Kidney (tissue), 14 donors: Measurements from ENCODE around the gene BBS2. TPM values are rescaled to one million over a fixed set of nuclear protein-coding genes. Genes with fewer than 3 reads are reported as not detected.

ENCODE experiments used
- DNase-seq, 5 donors: peaks; one replicate each; pipeline ENCODE4 v3.0.0-alpha.2; 2013 to 2020
- FAIRE-seq: peaks from 2 replicates; lab custom pipeline; 2012; peaks lifted over from hg19 to GRCh38; lab: Jason Lieb, UNC
- H3K27ac ChIP-seq, 2 donors: one replicate each; pipeline ENCODE4 v1.7.0; 2013; ENCODE audit warnings: low read depth in 2 of 2, low read length in 2 of 2, inconsistent platforms in 1 of 2
- H3K27me3 ChIP-seq: one replicate; pipeline ENCODE4 v1.7.1; 2013; ENCODE audit warnings: low read length, inconsistent platforms; ENCODE audit not compliant: control insufficient read depth, insufficient read depth
- H3K36me3 ChIP-seq, 3 donors: one replicate each; pipeline versions ENCODE4 v1.7.0 to v1.7.1; 2013; ENCODE audit warnings: low read length in 3 of 3, control low read depth in 1 of 3, inconsistent platforms in 1 of 3; ENCODE audit not compliant: insufficient read depth in 3 of 3, control insufficient read depth in 2 of 3
- H3K4me1 ChIP-seq, 3 donors: one replicate each; pipeline versions ENCODE4 v1.7.0 to v1.7.1; 2013; ENCODE audit warnings: low read length in 3 of 3, inconsistent platforms in 1 of 3, low read depth in 1 of 3; ENCODE audit not compliant: control insufficient read depth in 2 of 3, insufficient read depth in 2 of 3
- H3K4me3 ChIP-seq, 3 donors: one replicate each; pipeline versions ENCODE4 v1.7.0 to v1.8.1; 2013; ENCODE audit warnings: low read length in 3 of 3, control low read depth in 1 of 3, inconsistent platforms in 1 of 3
- H3K9ac ChIP-seq, 3 donors: one replicate each; pipeline versions ENCODE4 v1.7.0 to v1.7.1; 2013; ENCODE audit warnings: low read length in 3 of 3, control low read depth in 1 of 3, inconsistent platforms in 1 of 3
- H3K9me3 ChIP-seq, 3 donors: one replicate each; pipeline versions ENCODE4 v1.7.0 to v1.7.1; 2013; ENCODE audit warnings: low read length in 3 of 3, control low read depth in 1 of 3, inconsistent platforms in 1 of 3; ENCODE audit not compliant: control insufficient read depth in 2 of 3, insufficient read depth in 1 of 3
- CTCF ChIP-seq: IDR thresholded peaks from 3 replicates; pipeline ENCODE4 v1.5.1; 2012; ENCODE audit warnings: mild to moderate bottlenecking, moderate library complexity, borderline replicate concordance; ENCODE audit not compliant: insufficient read depth; ENCODE audit errors: extremely low read depth
- intact Hi-C: fragments of 100-400 bp; cut with DNase I; formaldehyde crosslinking; loops from one replicate; pipeline ENCODE4 v1.11.1; 2022
- polyA plus RNA-seq: library from polyadenylated mRNA; stranded (reverse); fragments of 350-450 nt; fragmentation: Illumina TruSeq; extraction: RNeasy Lipid Tissue Mini Kit (QIAGEN cat#74804); gene quantifications from one replicate; pipeline ENCODE4 v1.2.3, GENCODE V29; 2014; ENCODE audit warnings: low read depth, low replicate concordance; ENCODE audit not compliant: insufficient read depth
- total RNA-seq: library from RNA; stranded (reverse); fragmentation: NEBNext Ultra II Directional; extraction: Animal tissue kit (Norgen Biotek cat#: 25700); gene quantifications from one replicate; pipeline ENCODE4 v1.2.1, GENCODE V29; 2021
- donor health status: control.
- donor health status: control.
- donor health status: control.
- donor health status: control.
- donor health status: control.
- donor health status: DM: yes; HTN: yes; CAD: no.
- donor health status: Normal renal cell carcinoma (clear cell type).

BBS2 gene
- total and polyA plus RNA-seq, 2 donors from 2014 or later = 46.5 to 64.2 TPM

GRCh38 chr16:56554441-56554840, 34.6 kb upstream of the BBS2 start:
- no peak for FAIRE-seq
- H3K4me1 ChIP-seq = peaks cover 0 to 4% (median 0%) of the 10 kb centered on the region in 3 donors
- H3K36me3 ChIP-seq = no peaks in the 10 kb centered on the region
- H3K27ac ChIP-seq = no peak overlapping the region
- no peak for TF ChIP-seq CTCF
- intact Hi-C loops = no loop called here
- no peak overlapping the region for H3K9ac ChIP-seq
- DNase-seq = no peak
- no peaks in the 10 kb centered on the region for H3K9me3 ChIP-seq
- no peak overlapping the region for H3K4me3 ChIP-seq
- H3K27me3 ChIP-seq = no peaks in the 10 kb centered on the region

DNA sequence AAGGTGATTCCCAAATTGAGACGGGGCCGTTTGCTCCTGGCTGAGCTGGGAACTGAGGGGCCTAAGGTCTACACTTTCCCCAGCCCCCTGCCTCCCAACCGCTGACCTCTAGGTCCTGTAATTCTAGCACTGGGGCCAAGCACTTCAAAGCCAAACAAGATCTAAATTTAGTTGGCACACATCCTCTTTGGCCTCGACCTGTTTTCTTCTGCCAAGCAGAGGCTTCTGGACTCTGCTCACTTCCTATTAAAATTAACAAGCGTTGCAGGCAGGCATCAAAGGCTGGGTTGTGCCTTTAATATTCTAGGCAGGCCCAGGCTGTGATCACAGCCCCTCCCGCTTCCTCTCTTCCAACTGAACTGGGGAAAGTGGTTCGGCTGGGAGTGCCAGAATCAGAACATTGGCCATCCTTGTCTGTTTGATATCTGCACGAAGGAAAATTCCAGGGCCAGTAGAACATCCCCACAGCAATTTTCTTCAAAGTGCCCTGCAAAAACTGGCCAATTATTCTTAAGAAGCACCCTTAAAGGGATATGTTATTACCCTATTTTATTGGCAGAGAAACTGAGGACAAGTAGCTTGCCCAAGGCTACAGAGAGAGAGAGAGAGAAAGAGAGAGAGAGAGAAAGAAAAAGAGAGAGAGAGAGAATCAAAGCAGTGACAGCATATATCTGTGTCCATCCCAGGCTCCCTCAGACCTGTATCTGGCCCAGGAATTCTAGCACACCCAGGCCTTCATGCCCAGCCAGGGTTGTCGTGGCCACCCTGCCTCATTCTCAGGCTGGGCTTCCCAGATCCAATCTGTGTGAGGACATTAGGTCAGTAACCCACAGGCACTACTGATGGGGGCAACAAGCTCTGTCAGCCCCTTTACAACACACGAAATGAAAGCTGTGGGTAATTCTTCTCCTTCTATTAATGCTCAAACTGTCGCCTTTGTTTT, 32.2 kb upstream of the BBS2 start:
- intact Hi-C loops = no loop called here
- Histone ChIP-seq H3K9ac (no peak overlapping the region), H3K9me3 (no peaks in the 10 kb centered on the region), H3K27ac (no peak overlapping the region), H3K4me1 (peaks cover 0 to 4% (median 0%) of the 10 kb centered on the region in 3 donors), H3K36me3 (no peaks in the 10 kb centered on the region), H3K27me3 (no peaks in the 10 kb centered on the region), H3K4me3 (no peak overlapping the region)
- no peak for FAIRE-seq
- DNase-seq = peak in 4 of 5 donors; percentile 44 to 67 (median 53)
- no peak for TF ChIP-seq CTCF

GRCh38 chr16:56549744-56550385, 30.0 kb upstream of the BBS2 start:
- Histone ChIP-seq H3K36me3 (no peaks in the 10 kb centered on the region), H3K9ac (no peak overlapping the region), H3K9me3 (no peaks in the 10 kb centered on the region), H3K4me3 (no peak overlapping the region), H3K27ac (no peak overlapping the region), H3K4me1 (peaks cover 0 to 4% (median 0%) of the 10 kb centered on the region in 3 donors), H3K27me3 (no peaks in the 10 kb centered on the region)
- DNase-seq (no peak), FAIRE-seq (no peak)
- no peak for TF ChIP-seq CTCF
- intact Hi-C loops = no loop called here
